Activated CD4-positive, alpha-beta memory T cell treated with anti-CD3 and anti-CD28 coated beads, Interleukin-2, amount 10 ng/mL, durations not matched to agents 7 days and 5 days (primary cell): ENCODE measurements around the gene FOXN3. TPM values are rescaled to one million over a fixed set of nuclear protein-coding genes. Genes with fewer than 3 reads are reported as not detected.
A peak's percentile ranks its signal among the peaks of the same experiment; 100 is the strongest.

ENCODE experiments used
- CTCF ChIA-PET: fragments of 350-600 bp; sonication (Branson Sonifier 250); formaldehyde crosslinking; loops from one replicate; lab custom pipeline; 2021; ENCODE audit warnings: antibody characterized with exemption, inconsistent platforms; lab: Charles Lee
- POLR2A ChIA-PET: fragments of 350-600 bp; sonication (Branson Sonifier 250); formaldehyde crosslinking; loops from one replicate; lab custom pipeline; 2021; ENCODE audit warnings: antibody characterized with exemption; lab: Charles Lee
- DNase-seq: peaks from one replicate; pipeline ENCODE4 v3.0.0-alpha.2; 2020
- H3K27ac Mint-ChIP-seq: one replicate; pipeline ENCODE4 v1.8.0; 2021; ENCODE audit warnings: mild to moderate bottlenecking, mixed read lengths
- H3K27me3 Mint-ChIP-seq: one replicate; pipeline ENCODE4 v1.8.0; 2021; ENCODE audit warnings: mixed read lengths
- H3K36me3 Mint-ChIP-seq: one replicate; pipeline ENCODE4 v1.8.0; 2021; ENCODE audit warnings: low read depth, mixed read lengths
- H3K4me1 Mint-ChIP-seq: one replicate; pipeline ENCODE4 v1.8.0; 2021; ENCODE audit warnings: mixed read lengths
- H3K4me3 Mint-ChIP-seq: one replicate; pipeline ENCODE4 v1.8.0; 2021; ENCODE audit warnings: mild to moderate bottlenecking, mixed read lengths
- H3K9me3 Mint-ChIP-seq: one replicate; pipeline ENCODE4 v1.8.0; 2021; ENCODE audit warnings: mixed read lengths
- total RNA-seq, 2 experiments: library from RNA; stranded (reverse); gene quantifications; one replicate each; pipeline ENCODE4 v1.2.3, GENCODE V29; 2021

FOXN3 gene
- total RNA-seq, 2 experiments from 2014 or later = 73.1 to 78.3 TPM

DNA sequence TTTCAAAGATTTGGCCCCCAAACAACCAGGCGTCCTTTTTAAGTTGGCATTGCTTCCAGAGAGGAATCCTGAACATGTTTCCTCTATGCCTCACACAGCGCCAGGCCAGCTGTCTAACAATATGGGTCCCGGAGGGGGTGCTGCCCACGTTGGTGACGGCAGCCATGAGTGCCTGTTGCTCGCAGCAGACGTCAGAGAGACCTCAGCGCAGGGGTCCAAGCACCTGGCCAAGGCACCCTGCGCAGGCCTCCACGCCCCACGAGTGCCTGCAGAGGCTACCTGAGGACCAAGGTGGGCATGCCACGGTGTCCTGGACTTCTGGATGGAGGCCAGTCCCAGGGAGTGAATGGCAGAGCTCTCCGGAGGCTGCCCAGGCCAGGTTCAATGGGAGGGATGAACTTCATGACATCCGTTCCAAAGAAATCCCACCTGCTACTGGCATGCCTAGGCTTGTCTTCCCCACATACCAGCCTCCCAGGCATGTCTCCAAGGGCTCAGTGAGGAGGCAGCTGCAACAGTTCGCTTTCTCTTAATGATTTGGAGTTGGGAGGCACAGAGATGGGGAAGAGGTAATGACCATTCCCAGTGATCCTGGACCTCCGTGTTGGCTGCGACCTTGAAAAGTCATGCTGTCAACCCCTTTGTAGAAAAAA lies 11.6 kb upstream of the FOXN3 start:
- CTCF ChIA-PET = interaction anchor here (1.4 kb wide), 1 partner anchor 76 kb away, joined by 4 read pairs; no protein-coding TSS in a partner anchor
- Mint-ChIP-seq H3K27ac (peak overlapping the region; percentile 95), H3K27me3 (no peaks in the 10 kb centered on the region), H3K4me3 (peak overlapping the region; percentile 76), H3K36me3 (peaks cover 12% of the 10 kb centered on the region), H3K4me1 (peaks cover 68% of the 10 kb centered on the region), H3K9me3 (no peaks in the 10 kb centered on the region)
- DNase-seq = no peak
- POLR2A ChIA-PET = interaction anchor here (0.6 to 3.9 kb wide), 9 partner anchors 10 to 905 kb away, joined by 4 to 29 read pairs (median 10); no protein-coding TSS in a partner anchor

DNA sequence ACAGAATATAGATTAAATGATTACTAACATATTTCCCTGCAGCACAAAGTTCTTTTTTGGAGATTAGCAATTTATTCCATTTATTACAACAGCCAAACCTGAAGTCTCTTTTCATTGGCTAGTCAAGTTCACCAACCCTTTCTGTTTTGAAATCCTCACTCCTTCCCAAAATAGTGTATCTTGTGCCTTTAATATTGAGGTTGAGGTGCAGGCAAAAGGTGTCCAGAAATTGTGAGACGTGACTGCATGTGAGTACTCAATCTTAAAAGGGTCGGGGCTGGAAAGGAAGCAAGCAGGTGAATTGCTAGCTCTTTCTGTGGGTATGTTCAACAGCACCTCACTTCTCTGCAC lies 11.1 kb upstream of the FOXN3 start:
- Mint-ChIP-seq H3K36me3 (peaks cover 12% of the 10 kb centered on the region), H3K4me1 (peaks cover 72% of the 10 kb centered on the region), H3K9me3 (no peaks in the 10 kb centered on the region), H3K4me3 (no peak overlapping the region), H3K27me3 (no peaks in the 10 kb centered on the region), H3K27ac (peak overlapping the region; percentile 14)
- DNase-seq = no peak
- CTCF ChIA-PET = no interaction called here
- POLR2A ChIA-PET = interaction anchor here (3.6 to 3.9 kb wide), 2 partner anchors 9 to 191 kb away, joined by 20 to 29 read pairs; no protein-coding TSS in a partner anchor

DNA sequence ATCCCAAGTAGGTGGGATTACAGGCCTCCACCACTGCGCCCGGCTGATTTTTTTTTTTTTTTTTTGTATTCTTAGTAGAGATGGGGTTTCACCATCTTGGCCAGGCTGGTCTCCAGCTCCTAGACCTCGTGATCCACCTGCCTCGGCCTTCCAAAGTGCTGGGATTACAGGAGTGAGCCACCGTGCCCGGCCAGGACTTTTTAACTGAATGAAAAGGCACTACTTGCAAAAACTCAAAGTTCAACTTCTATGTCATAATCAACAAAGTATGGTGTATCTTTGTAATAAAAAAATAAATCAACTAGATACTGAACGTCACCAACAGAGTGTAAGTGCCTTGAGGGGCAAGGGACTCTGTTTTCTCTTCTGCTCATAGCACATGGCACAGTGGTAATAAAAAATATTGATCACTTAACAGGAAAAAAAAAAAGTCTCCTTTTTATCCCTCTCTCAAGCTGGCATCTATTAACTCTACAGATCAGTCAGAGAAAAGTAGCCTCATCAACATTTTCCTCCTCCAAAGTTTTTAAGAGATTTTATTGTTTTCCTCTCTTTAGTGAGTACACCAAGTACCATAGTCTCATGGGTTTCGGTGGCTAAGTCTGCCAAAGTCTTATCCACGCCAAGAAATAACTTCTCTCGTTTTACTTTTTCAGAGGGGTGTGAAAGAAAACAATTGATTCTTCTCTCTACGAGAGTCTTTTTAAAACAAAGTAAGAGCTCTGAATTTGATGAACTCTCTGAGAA lies 10.6 kb upstream of the FOXN3 start:
- Mint-ChIP-seq H3K27me3 (no peaks in the 10 kb centered on the region), H3K9me3 (no peaks in the 10 kb centered on the region), H3K4me1 (peaks cover 75% of the 10 kb centered on the region), H3K36me3 (peaks cover 9% of the 10 kb centered on the region), H3K4me3 (no peak overlapping the region), H3K27ac (peak overlapping the region; percentile 14)
- ChIA-PET CTCF (interaction anchor here (0.7 kb wide), 1 partner anchor 397 kb away, joined by 4 read pairs; no protein-coding TSS in a partner anchor), POLR2A (interaction anchor here (3.6 to 3.9 kb wide), 2 partner anchors 9 to 192 kb away, joined by 20 to 29 read pairs; no protein-coding TSS in a partner anchor)
- DNase-seq = no peak

DNA sequence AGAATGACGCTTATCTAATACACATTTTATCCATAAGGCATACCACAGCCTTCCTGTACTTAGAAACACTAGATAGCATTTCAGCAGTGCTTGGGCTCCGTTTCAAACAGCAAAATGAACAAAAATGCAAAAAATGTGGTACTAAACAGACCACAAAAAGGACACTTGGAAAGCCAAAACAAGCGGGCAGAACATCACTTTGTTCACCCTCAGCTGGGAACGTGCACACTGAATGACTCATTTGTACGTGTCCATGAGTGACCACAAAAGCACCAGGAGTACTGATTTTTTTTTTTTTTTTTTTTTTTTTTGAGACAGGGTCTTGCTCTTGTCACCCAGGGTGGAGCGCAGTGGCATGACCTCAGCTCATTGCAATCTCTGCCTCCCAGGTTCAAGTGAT lies 8.9 kb upstream of the FOXN3 start:
- Mint-ChIP-seq H3K36me3 (peaks cover 7% of the 10 kb centered on the region), H3K9me3 (no peaks in the 10 kb centered on the region), H3K4me3 (no peak overlapping the region), H3K27ac (no peak overlapping the region), H3K4me1 (peaks cover 66% of the 10 kb centered on the region), H3K27me3 (no peaks in the 10 kb centered on the region)
- CTCF ChIA-PET = no interaction called here
- POLR2A ChIA-PET = interaction anchor here (0.6 kb wide), 1 partner anchor 18 kb away, joined by 3 read pairs; no protein-coding TSS in a partner anchor
- no peak for DNase-seq

DNA sequence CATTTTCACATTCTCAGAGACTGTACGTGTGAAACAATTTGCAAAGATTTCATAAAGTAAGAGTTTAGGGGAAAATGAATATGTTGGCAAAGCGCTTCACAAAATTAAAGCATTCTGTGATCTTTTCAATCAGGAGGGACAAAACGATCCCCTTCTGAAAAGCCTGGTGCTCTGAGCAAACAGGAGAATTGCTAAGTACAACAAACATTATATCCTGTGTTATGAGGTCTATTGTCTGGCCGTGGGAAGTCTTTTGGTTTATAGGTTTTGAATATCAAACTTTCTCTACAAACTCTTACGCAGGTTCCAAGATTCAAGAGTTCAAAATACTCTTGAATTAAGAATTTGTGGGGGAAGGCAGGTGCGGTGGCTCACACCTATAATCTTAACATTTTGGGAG lies 7.2 kb upstream of the FOXN3 start:
- CTCF ChIA-PET = interaction anchor here (0.9 kb wide), 1 partner anchor 12 kb away, joined by 3 read pairs; no protein-coding TSS in a partner anchor
- POLR2A ChIA-PET = no interaction called here
- DNase-seq = no peak
- Mint-ChIP-seq H3K4me3 (no peak overlapping the region), H3K4me1 (peaks cover 52% of the 10 kb centered on the region), H3K27me3 (no peaks in the 10 kb centered on the region), H3K36me3 (peaks cover 5% of the 10 kb centered on the region), H3K27ac (no peak overlapping the region), H3K9me3 (no peaks in the 10 kb centered on the region)

DNA sequence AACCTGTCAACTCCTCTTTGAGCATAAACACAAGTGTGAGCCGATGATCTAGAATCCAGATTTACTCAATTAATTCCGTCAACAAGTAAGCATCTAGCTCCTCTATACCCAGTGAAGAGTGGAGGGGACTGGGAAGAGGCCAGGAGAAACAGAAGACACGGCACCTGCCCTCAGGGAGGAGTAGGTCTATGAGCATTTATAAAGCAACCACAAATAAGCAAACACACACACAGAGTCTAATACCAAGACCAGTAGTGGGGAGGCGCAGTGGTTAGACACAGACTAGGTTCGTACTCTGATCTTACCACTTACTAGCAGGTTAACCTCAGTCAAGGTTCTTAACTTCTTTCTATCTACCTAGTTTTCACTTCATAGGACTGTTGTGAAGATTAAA lies 5.9 kb upstream of the FOXN3 start:
- CTCF ChIA-PET = no interaction called here
- Mint-ChIP-seq H3K27me3 (no peaks in the 10 kb centered on the region), H3K36me3 (peaks cover 3% of the 10 kb centered on the region), H3K9me3 (no peaks in the 10 kb centered on the region), H3K4me3 (no peak overlapping the region), H3K27ac (no peak overlapping the region), H3K4me1 (peaks cover 50% of the 10 kb centered on the region)
- POLR2A ChIA-PET = no interaction called here
- no peak for DNase-seq

DNA sequence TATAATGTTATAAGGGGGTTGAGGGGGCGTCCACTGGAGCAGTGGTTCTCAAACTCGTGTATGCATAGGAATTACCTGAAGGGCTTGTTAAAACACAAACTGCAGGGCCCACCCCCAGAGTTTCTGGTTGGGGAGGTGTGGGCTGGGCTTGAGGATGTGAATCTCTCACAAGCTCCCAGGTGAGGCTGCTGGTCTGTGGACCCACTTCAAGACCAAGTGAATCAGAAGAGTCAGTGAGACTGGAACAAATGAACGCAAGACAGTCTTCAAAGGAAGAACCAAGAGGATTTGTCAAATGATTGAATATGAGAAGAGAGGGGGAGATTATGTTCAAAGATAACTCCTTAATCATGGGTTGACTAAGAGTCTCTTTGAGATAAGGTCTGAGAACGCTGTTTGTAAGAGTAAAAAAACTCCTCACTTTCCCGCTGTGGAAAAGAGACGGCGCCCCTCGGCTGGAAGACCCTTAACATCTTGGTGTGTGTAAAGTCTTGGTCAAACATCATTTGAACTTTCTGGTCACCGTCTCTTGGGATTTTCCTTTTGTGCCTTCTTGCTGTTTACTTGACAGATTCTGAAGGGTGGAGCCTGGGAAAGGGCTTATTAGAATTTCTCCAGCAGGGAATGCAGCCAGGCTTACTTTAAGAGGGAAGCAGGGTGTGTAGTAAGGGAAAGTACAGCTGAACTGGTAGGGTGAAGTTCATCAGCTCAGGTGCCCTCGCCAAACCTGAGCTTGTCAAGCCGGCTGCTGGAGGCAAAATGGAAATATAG lies 5.3 kb upstream of the FOXN3 start:
- Mint-ChIP-seq H3K4me3 (no peak overlapping the region), H3K27me3 (no peaks in the 10 kb centered on the region), H3K9me3 (no peaks in the 10 kb centered on the region), H3K27ac (no peak overlapping the region), H3K36me3 (peaks cover 3% of the 10 kb centered on the region), H3K4me1 (peaks cover 49% of the 10 kb centered on the region)
- CTCF ChIA-PET = no interaction called here
- POLR2A ChIA-PET = interaction anchor here (1.2 kb wide), 1 partner anchor 8 kb away, joined by 3 read pairs; no protein-coding TSS in a partner anchor
- no peak for DNase-seq

DNA sequence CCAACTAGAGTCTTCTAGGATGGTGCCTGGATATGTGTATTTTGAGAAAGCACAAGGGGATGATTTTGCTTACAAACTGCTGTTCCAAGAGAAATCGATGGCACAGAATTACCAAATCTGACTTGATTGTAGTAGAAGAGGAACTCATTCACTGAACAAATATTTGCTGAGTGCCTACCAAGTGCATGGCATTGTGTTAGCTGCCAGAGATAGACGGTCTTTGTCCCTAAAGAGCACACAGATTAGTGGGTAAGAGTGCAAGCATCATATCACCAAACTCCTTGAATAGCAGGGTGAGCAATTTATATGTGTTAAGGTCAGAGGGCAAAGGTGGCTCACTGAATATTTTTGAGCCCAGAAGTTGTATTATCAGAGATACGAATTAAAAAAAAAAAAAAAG lies 3.5 kb upstream of the FOXN3 start:
- H3K4me3 Mint-ChIP-seq = no peak overlapping the region
- DNase-seq = no peak
- CTCF ChIA-PET = no interaction called here
- H3K4me1 Mint-ChIP-seq = peaks cover 43% of the 10 kb centered on the region
- H3K27me3 Mint-ChIP-seq = no peaks in the 10 kb centered on the region
- POLR2A ChIA-PET = interaction anchor here (3.4 kb wide), 1 partner anchor 9 kb away, joined by 20 read pairs; no protein-coding TSS in a partner anchor
- no peak overlapping the region for H3K27ac Mint-ChIP-seq
- H3K36me3 Mint-ChIP-seq = peaks cover 6% of the 10 kb centered on the region
- H3K9me3 Mint-ChIP-seq = no peaks in the 10 kb centered on the region

DNA sequence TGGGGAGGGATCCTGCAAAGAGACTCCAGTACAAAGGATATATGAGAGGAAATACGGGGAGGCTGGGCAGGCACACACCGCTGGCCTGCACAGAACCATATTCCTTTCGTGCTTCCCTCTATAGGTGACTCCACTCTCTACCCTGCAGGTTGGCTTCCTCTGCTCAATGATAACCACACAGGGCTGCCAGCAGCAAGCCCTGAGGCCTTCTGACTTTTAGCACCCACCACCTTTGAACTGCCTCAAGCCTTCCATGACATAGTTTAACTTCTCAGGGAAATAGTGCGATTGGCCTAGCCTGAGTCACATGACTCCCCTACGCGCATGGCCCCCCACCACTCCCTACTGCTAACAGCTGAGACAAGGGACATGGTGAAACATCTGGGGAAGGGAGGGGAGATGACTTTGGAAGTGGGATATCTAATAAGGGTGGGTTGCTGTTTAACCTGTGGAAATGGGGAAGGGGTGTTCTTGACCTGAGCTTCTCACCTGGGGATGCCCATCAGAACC lies 3.0 kb upstream of the FOXN3 start:
- Mint-ChIP-seq H3K36me3 (peaks cover 6% of the 10 kb centered on the region), H3K27me3 (no peaks in the 10 kb centered on the region), H3K4me1 (peaks cover 46% of the 10 kb centered on the region), H3K27ac (no peak overlapping the region), H3K4me3 (no peak overlapping the region), H3K9me3 (no peaks in the 10 kb centered on the region)
- ChIA-PET CTCF (no interaction called here), POLR2A (interaction anchor here (1.4 to 3.4 kb wide), 2 partner anchors 10 to 90 kb away, joined by 3 to 20 read pairs; no protein-coding TSS in a partner anchor)
- DNase-seq = no peak

DNA sequence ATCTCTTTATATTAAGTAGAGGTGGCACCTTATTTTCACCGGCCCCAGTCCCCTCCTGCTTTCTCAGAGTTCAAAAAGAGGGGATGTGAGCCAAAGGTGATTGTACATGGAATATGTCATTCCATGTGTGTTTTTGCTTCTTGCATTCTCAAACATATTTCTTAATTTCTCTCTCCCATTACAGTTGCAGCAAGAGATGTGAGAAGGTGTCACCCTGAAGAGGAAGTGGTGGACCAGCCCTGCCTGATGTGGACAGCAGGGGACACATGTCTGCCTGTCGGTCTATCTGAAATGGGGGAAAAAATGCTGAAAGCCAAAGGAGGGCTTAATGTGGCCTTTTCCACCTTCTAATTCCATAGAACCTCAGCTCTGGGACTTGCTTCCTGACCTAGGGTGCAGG lies 1.9 kb upstream of the FOXN3 start:
- Mint-ChIP-seq H3K27ac (no peak overlapping the region), H3K9me3 (no peaks in the 10 kb centered on the region), H3K4me1 (peaks cover 41% of the 10 kb centered on the region), H3K4me3 (no peak overlapping the region), H3K36me3 (peaks cover 6% of the 10 kb centered on the region), H3K27me3 (no peaks in the 10 kb centered on the region)
- DNase-seq = no peak
- ChIA-PET POLR2A (interaction anchor here (0.6 to 3.4 kb wide), 4 partner anchors 11 to 290 kb away, joined by 3 to 20 read pairs (median 4); no protein-coding TSS in a partner anchor), CTCF (interaction anchor here (2.3 kb wide), 1 partner anchor 11 kb away, joined by 11 read pairs; no protein-coding TSS in a partner anchor)

DNA sequence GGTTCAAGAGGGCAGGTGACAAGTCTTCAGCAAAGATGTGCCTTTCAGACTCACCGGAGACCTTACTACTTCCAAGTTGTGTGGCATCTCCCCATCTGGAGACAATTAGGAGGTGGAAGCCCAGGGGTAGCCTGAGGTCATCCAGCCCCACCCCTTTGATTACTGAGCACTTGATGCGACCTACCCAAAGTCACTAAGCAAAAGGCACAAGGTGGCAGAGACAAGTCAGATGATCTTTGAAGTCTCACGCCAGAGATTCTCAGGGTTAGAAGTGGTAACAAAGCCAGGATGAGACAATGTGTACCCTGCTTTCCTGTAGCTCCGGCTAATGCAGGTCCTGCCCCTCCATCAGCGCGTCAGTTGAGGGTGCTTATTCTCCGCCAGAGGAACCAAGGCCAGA lies 1.4 kb upstream of the FOXN3 start:
- CTCF ChIA-PET = interaction anchor here (0.7 to 2.3 kb wide), 2 partner anchors 12 to 271 kb away, joined by 3 to 11 read pairs; no protein-coding TSS in a partner anchor
- no peaks in the 10 kb centered on the region for H3K9me3 Mint-ChIP-seq
- POLR2A ChIA-PET = interaction anchor here (1.0 to 3.4 kb wide), 4 partner anchors 11 to 242 kb away, joined by 3 to 20 read pairs (median 4); no protein-coding TSS in a partner anchor
- DNase-seq = no peak
- peaks cover 37% of the 10 kb centered on the region for H3K4me1 Mint-ChIP-seq
- H3K27me3 Mint-ChIP-seq = no peaks in the 10 kb centered on the region
- no peak overlapping the region for H3K4me3 Mint-ChIP-seq
- peaks cover 6% of the 10 kb centered on the region for H3K36me3 Mint-ChIP-seq
- no peak overlapping the region for H3K27ac Mint-ChIP-seq
